Measurements from ENCODE around the gene PERM1. TPM values are rescaled to one million over a fixed set of nuclear protein-coding genes. Genes with fewer than 3 reads are reported as not detected.
"Not testable (repeated sequence)": the region's sequence is repeated elsewhere in the genome, so short reads cannot be mapped to it uniquely, and the experiment has no call there.

The PERM1 gene
- total RNA-seq, 1 experiment from 2014 or later, result not detected

DNA sequence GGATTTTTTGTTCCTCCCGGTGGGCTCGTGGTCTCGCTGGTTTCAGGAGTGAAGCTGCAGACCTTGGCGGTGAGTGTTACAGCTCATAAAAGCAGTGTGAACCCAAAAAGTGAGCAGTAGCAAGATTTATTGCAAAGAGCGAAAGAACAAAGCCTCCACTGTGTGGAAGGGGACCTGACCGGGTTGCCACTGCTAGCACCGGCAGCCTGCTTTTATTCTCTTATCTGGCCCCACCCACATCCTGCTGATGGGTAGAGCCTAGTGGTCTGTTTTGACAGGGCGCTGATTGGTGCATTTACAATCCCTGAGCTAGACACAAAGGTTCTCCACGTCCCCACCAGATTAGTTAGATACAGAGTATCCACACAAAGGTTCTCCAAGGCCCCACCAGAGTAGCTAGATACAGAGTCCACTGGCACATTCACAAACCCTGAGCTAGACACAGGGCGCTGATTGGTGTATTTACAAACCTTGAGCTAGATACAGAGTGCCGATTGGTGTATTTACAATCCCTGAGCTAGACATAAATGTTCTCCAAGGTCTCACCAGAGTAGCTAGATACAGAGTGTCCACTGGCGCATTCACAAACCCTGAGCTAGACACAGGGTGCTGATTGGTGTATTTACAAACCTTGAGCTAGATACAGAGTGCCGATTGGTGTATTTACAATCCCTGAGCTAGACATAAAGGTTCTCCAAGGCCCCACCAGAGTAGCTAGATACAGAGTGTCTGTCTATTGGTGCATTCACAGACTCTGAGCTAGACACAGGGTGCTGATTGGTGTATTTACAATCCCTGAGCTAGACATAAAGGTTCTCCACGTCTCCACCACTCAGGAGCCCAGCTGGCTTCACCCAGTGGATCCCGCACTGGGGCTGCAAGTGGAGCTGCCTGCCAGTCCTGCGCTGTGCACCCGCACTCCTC is 35.8 kb upstream of the PERM1 start:
- not testable (repeated sequence) for DNase-seq (ENCODE audit: extremely low read depth, low read depth)

DNA sequence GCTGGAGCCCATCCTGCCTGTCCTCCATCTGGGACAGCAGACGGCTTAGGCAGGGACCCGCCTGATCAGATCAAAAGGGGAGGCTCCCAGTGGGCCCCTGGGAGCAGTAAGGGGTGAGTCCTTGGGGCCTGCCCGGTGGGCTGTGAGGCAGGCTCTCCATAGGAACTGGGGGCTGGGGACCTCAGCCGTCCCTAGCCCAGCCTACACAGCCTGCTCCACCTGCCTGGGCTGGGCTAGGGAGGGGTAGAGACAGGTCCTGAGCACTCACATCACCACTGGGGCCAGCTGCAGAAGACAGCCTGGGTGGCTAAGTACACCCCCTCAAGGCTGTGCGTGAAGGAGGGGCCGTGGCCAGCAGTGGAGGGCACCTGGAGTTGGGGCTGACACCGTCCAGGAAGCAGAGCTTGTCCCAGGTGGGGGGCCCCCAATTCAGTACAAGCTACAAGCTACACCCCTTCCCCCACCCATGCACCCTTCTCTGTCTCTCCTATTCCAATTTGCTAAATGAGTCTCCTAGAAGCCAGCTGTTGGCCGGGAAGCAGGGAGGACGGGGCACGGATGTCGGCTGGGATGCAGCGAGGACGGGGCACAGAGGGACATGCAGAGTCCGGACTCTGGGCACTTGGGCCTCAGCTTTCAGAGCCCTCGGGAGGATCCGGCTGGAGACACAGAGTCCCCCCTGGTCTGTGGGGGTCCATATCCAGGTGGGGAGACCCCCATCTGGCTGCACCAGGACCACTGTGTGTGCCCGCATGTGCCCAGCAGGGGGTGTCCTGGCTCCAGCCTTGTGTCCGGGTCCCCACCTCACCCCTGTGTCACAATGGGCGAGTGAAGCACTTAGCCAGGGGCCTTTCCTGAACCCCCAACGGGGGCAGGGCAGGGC is 33.1 kb upstream of the PERM1 start:
- no peak for DNase-seq (ENCODE audit: extremely low read depth, low read depth)

- DNase-seq (ENCODE audit: extremely low read depth, low read depth), result no peak
Observed at GRCh38 chr1:1013922-1014648, 32.2 kb upstream of the PERM1 start.

DNA sequence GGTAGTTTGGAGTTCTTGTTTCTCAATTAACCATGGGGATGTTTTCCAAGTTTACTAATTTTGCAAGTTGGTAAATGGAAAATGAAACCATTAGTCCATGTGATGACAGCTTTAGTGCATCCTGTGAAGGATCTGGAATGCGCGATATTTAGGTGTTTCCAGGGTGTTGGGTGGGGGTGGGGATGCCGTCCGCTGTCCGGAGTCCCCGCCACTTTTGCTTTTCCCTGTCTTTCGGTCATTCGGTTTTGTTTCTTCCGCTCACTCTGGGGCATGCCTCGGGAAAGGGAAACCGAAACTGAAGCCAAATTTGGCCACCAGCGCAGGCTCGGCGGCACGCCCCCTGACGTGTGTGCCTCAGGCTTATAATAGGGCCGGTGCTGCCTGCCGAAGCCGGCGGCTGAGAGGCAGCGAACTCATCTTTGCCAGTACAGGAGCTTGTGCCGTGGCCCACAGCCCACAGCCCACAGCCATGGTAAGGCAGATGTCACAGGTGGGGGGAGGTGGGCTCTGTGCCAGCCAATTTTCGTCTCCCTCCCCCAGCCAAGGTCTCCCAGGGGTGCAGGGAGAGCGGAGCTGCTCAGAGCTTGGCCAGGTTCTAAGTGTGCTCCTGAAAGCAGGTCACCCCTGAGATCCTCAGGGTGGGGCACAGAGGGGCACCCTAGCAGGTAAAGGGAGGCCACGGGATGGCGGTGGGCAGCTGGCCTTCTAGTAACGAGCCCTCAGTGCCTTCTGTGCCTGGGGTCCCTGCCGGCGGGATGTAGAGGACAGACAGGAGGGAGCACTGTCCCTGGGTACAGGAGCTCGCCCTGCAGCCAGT is 31.4 kb upstream of the PERM1 start, which contains the start of gene ISG15:
Gene ISG15 (plus strand): TSS at position 393 of the 817 bp plus-strand sequence. CDS start 77 bp downstream, at position 470.
- peak; percentile 50 for DNase-seq (ENCODE audit: extremely low read depth, low read depth)

DNA sequence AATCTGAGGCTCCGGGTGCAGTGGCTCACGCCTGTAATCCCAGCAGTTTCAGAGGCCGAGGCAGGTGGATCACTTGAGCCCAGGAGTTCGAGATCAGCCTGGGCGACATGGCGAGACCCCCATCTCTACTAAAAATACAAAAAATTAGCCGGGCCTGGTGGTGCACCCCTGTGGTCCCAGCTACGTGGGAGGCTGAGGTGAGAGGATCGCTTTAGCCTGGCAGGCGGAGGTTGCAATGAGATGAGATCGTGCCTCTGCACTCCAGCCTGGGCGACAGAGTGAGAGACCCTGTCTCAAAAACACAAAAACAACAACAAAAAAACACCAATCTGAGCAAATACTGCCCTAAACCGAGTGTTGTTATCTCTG is 30.8 kb upstream of the PERM1 start:
- not testable (repeated sequence) for DNase-seq (ENCODE audit: extremely low read depth, low read depth)

GRCh38 chr1:1011396-1011949 is 29.6 kb upstream of the PERM1 start:
- no peak for DNase-seq (ENCODE audit: extremely low read depth, low read depth)

DNA sequence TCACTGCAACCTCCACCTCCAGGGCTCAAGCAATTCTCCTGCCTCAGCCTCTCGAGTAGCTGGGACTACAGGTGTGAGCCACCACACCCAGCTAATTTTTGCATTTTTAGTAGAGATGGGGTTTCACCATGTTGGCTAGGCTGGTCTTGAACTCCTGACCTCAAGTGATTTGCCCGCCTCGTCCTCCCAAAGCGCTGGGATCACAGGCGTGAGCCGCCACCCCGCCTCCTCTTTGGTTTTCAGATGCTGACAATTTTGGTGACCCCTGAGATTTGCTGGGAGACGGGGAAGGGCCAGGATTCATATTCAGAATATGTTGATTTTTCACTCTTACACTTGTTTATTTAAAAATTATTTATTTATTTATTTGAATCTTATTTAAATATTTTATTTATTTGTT is 28.2 kb upstream of the PERM1 start:
- not testable (repeated sequence) for DNase-seq (ENCODE audit: extremely low read depth, low read depth)

DNA sequence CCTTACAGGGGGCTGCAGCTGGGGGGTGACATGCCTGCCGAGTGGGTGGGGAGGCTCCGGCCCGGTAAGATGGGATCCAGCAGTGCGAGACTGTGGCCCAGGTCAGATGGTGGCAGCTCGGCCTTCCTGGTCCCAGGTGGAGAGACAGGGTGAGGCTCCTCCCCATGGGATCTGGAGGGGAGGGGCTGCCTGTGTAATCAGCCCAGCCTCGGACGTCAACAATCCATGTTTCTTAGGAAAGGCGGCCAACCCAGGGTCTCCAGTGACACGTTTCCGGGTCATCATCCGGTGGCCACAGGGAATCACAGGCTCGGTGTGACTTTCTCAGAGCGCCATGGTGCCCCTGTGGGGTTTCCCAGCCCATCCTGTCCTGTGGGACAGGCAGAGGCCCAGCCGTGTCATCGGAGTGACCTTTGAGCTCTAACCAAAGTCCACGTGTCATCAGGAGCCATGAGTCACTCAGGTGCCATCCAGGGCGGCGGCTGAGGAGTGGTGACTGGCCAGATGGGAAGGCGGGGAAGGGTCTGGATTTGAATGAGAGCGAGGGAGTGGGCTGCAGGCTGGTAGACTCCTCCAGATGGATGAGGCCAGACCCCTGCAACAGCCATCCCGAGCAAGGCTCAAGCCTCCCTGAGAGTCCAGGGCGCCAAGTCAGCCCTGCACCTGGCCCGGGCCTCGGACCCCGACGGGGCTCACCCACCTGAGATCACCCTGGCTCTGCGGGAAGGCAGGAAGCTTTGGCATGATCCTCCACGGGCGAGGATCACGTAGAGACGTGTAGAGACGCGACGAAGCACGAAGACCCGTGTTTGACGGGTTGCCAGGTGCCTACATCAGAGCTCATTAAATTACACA is 24.6 kb upstream of the PERM1 start:
- DNase-seq (ENCODE audit: extremely low read depth, low read depth), result no peak

DNA sequence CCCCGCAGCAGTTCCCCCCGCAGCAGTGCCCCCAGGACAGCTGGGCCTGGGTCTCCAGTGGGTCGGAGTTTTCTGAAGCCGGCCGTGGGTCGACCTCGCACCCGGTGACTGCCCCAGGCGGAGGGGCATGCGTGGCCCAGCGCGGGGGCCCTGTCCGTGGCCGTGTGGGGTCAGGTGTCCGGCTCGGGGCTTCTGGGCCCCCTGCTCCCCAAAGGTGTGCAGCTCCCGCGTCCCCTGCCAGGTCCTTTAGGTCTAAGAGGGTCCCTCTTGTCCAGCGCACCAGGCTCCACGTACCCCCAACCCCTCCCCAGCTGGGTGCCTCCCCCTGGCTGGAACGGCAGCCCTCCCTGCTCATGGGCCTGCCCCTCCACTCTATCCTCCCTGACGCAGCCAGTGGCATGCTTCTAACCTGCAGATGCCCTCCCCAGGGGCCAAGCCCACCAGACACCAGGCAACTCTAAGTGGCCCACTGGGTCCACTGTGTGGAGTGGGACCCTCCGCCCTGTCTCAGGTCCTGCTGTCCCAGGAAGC is 23.9 kb upstream of the PERM1 start:
- DNase-seq (ENCODE audit: extremely low read depth, low read depth), result no peak

GRCh38 chr1:1004780-1005697 is 23.1 kb upstream of the PERM1 start:
- no peak for DNase-seq (ENCODE audit: extremely low read depth, low read depth)

DNA sequence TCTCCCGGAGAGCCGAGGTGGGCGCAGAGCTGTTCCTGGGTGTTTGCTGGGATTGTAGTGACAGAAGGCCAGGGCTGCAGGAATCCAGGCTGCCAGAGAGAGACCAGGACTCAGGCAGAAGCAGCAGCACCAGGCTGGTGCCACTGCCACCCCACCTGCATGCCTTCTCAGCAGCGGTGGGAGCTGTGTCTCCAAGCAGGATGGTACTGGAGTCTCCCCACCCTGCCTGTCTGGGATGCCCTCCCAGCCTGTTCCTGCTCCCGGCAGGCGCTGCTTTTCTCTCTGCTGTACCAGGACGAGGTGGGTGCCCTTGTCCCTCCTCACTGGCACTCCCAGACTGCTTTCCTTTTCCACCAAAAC is 22.5 kb upstream of the PERM1 start:
- DNase-seq (ENCODE audit: extremely low read depth, low read depth), result no peak

- DNase-seq (ENCODE audit: extremely low read depth, low read depth), result no peak
Observed at GRCh38 chr1:1003618-1004419, 21.9 kb upstream of the PERM1 start.

GRCh38 chr1:1001057-1001783 is 19.3 kb upstream of the PERM1 start:
- DNase-seq (ENCODE audit: extremely low read depth, low read depth), result no peak

DNA sequence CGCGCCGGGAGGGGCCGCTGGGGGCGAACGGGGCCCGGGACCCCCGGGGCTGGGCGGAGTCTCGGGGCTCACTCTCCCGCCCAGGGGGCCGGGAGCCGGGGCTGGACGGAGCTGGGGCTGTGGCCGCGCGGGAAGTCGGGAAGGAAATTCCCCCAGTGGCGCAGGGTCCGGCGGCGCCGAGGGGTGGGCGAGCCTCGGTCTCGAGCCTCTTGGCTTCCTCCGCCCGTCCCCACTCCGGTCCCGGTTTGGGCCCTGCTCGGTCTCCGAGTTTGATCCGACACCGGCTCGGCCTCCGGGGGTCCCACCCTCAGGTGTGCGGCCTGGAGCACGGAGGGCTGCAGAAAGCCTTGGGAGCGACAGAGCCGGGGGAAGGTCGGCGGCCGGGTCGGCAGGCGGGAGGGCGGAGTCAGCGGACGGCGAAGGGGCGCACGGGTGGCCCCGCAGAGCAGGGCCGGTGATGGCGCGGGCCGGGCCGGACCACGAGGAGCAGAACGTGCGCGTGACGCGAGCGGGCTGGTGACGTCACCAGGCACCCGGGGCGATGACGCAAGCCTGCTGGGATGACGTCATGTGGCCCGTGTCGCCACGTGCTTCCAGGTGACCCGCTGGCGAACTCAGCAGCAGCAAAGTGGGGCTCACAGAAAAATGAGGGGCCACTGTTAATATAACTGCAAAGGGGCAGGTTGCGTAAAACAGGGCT is 18.6 kb upstream of the PERM1 start:
- peak; percentile 70 for DNase-seq (ENCODE audit: extremely low read depth, low read depth)

GRCh38 chr1:999725-1000356 is 17.9 kb upstream of the PERM1 start, which contains the start of gene HES4:
HES4 (minus strand) TSS chr1:1000097; CDS start chr1:999973, 124 bp downstream.
- peak; percentile 90 for DNase-seq (ENCODE audit: extremely low read depth, low read depth)

Measured in NCI-H460 (cell line).